ENCODE data around the gene C20orf144.

DNA sequence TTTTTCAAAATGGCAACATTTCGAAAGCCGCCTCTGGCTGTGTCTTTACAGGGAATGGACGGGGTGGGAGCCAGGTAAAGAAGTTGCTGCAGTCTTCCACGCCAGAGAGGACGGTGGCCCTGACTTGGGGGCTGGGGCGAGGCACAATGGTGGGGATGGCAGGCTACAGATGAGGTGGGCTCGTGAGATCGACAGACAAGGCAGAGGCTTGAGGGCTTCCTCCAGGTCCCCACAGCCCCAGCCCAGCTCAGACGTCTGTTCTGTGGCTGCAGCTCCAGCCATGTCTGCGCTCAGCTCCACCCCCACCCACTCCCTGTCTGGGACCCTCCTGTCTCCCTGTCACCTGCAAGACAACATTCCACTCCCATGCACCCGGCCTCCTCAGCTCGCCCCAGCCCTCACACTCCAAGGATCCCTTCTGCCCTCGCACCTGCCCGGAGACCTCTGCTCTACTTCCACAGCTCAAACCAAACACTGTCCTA is 7.4 kb upstream of the C20orf144 start:
- TF ChIP-seq SIN3A (IDR thresholded peaks at IDR 0.05; ENCODE audit: borderline replicate concordance, insufficient read depth, low read length) (no peak), POLR2AphosphoS5 (IDR thresholded peaks at IDR 0.05; ENCODE audit: low read depth, low read length) (no peak)
- TF ChIP-seq, protein P1, sequence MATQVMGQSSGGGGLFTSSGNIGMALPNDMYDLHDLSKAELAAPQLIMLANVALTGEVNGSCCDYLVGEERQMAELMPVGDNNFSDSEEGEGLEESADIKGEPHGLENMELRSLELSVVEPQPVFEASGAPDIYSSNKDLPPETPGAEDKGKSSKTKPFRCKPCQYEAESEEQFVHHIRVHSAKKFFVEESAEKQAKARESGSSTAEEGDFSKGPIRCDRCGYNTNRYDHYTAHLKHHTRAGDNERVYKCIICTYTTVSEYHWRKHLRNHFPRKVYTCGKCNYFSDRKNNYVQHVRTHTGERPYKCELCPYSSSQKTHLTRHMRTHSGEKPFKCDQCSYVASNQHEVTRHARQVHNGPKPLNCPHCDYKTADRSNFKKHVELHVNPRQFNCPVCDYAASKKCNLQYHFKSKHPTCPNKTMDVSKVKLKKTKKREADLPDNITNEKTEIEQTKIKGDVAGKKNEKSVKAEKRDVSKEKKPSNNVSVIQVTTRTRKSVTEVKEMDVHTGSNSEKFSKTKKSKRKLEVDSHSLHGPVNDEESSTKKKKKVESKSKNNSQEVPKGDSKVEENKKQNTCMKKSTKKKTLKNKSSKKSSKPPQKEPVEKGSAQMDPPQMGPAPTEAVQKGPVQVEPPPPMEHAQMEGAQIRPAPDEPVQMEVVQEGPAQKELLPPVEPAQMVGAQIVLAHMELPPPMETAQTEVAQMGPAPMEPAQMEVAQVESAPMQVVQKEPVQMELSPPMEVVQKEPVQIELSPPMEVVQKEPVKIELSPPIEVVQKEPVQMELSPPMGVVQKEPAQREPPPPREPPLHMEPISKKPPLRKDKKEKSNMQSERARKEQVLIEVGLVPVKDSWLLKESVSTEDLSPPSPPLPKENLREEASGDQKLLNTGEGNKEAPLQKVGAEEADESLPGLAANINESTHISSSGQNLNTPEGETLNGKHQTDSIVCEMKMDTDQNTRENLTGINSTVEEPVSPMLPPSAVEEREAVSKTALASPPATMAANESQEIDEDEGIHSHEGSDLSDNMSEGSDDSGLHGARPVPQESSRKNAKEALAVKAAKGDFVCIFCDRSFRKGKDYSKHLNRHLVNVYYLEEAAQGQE (IDR thresholded peaks at IDR 0.05; ENCODE audit: insufficient read depth in 1 of 2, low read depth in 2 of 2, low read length in 2 of 2) = no peak

Data from PFSK-1 (cell line).